A549 (cell line): ENCODE results near the gene CITED2. TPM values are rescaled to one million over a fixed set of nuclear protein-coding genes. Genes with fewer than 3 reads are reported as not detected.
A peak's percentile ranks its signal among the peaks of the same experiment; 100 is the strongest.

Experiments used
- ATAC-seq, 2 experiments: fragments of 200-7000 bp in 1 of 2; fragments of >200 bp in 1 of 2; cut with Nextera tagmentation in 1 of 2; cut with Tn5 transposase in 1 of 2; 3 replicates each; pipeline versions ENCODE4 v1.8.0 to v1.9.1; 2018 to 2020; ENCODE audit warnings: mild to moderate bottlenecking in 1 of 2, moderate library complexity in 1 of 2
- CTCF ChIA-PET: fragments of 300-600 bp; sonication (Branson Sonifier 250); formaldehyde crosslinking; extraction: SDS; loops from one replicate; lab custom pipeline; 2021; ENCODE audit warnings: antibody characterized with exemption, inconsistent platforms; lab: Yijun Ruan, JAX
- POLR2A ChIA-PET: fragments of 350-600 bp; formaldehyde crosslinking; extraction: SDS; loops from one replicate; lab custom pipeline; 2021; ENCODE audit warnings: antibody characterized with exemption, inconsistent platforms; lab: Yijun Ruan, JAX
- DNase-seq, 2 experiments: peaks; one replicate each; pipeline versions ENCODE4 v3.0.0 to v3.0.0-alpha.2; 2011 to 2016; ENCODE audit warnings: low read depth in 1 of 2, low spot score in 1 of 2
- FAIRE-seq: peaks from 2 replicates; lab custom pipeline; 2011; peaks lifted over from hg19 to GRCh38; lab: Jason Lieb, UNC
- H3K27ac ChIP-seq, 2 experiments: fragments of >200 bp; sonication (Bioruptor Twin); formaldehyde crosslinking; 3 replicates each; pipeline ENCODE4 v1.5.1; 2016 to 2017
- H3K4me1 ChIP-seq: fragments of >200 bp; sonication (Bioruptor Twin); formaldehyde crosslinking; 3 replicates; pipeline ENCODE4 v1.6.1; 2016
- H3K4me2 ChIP-seq: fragments of >200 bp; sonication (Bioruptor Twin); formaldehyde crosslinking; 3 replicates; pipeline ENCODE4 v1.6.1; 2016
- H3K4me3 ChIP-seq: fragments of >200 bp; sonication (Bioruptor Twin); formaldehyde crosslinking; 3 replicates; pipeline ENCODE4 v1.5.1; 2016
- H3K9me3 ChIP-seq: fragments of >200 bp; sonication (Bioruptor Twin); formaldehyde crosslinking; 3 replicates; pipeline ENCODE4 v1.6.1; 2016
- CHD4 ChIP-seq: fragments of 200-600 bp; sonication (generic); IDR thresholded peaks from 2 replicates; pipeline ENCODE4 v1.6.1; 2016; ENCODE audit warnings: antibody characterized with exemption, mild to moderate bottlenecking, borderline replicate concordance
- E2F6 ChIP-seq: IDR thresholded peaks from 2 replicates; pipeline ENCODE4 v1.6.1; 2012; ENCODE audit warnings: low read depth, borderline replicate concordance
- EHMT2 ChIP-seq: fragments of 200-600 bp; sonication (generic); IDR thresholded peaks from 2 replicates; pipeline ENCODE4 v1.6.1; 2016; ENCODE audit warnings: antibody characterized with exemption, low read depth, mild to moderate bottlenecking, moderate library complexity
- FOSL2 ChIP-seq, 2 experiments: fragments of 450-650 bp in 1 of 2; fragments of >200 bp in 1 of 2; sonication (Bioruptor Twin) in 1 of 2; formaldehyde crosslinking; IDR thresholded peaks; 2 replicates each; pipeline versions ENCODE4 v1.5.0 to v1.6.1; 2016 to 2020; ENCODE audit warnings: mild to moderate bottlenecking in 1 of 2, moderate library complexity in 1 of 2
- GATA3 ChIP-seq: IDR thresholded peaks from 2 replicates; pipeline ENCODE4 v1.6.1; 2012; ENCODE audit warnings: borderline replicate concordance
- HES2 ChIP-seq: fragments of >200 bp; sonication (Bioruptor Twin); formaldehyde crosslinking; IDR thresholded peaks from 2 replicates; pipeline ENCODE4 v1.6.1; 2016
- KDM5A ChIP-seq: fragments of 200-600 bp; sonication (generic); IDR thresholded peaks from 2 replicates; pipeline ENCODE4 v1.6.1; 2016; ENCODE audit warnings: antibody characterized with exemption, mild to moderate bottlenecking
- MAFK ChIP-seq: fragments of 450-650 bp; IDR thresholded peaks from 2 replicates; pipeline ENCODE4 v1.6.1; 2014; ENCODE audit not compliant: partially characterized antibody
- NR3C1 ChIP-seq: fragments of >200 bp; sonication (Bioruptor Twin); formaldehyde crosslinking; IDR thresholded peaks from 3 replicates; pipeline ENCODE4 v1.6.1; 2017
- PBX3 ChIP-seq: IDR thresholded peaks from 2 replicates; pipeline ENCODE4 v1.6.1; 2012
- POLR2A ChIP-seq: IDR thresholded peaks from 2 replicates; pipeline ENCODE4 v1.6.1; 2012; ENCODE audit warnings: mild to moderate bottlenecking, low read length
- POLR2AphosphoS2 ChIP-seq: conservative IDR thresholded peaks from 2 replicates; pipeline ENCODE4 v1.6.1; 2012; ENCODE audit warnings: low read length, improper control_type of control experiment, inconsistent platforms
- RAD21 ChIP-seq, 2 experiments: fragments of >200 bp in 1 of 2; sonication (Bioruptor Twin) in 1 of 2; formaldehyde crosslinking in 1 of 2; IDR thresholded peaks in 1 of 2; conservative IDR thresholded peaks in 1 of 2; 2 replicates in 1 of 2; 3 replicates in 1 of 2; pipeline ENCODE4 v1.6.1; 2012 to 2018; ENCODE audit warnings: inconsistent platforms in 1 of 2
- RFX5 ChIP-seq: fragments of 450-650 bp; IDR thresholded peaks from 2 replicates; pipeline ENCODE4 v1.7.1; 2014; ENCODE audit warnings: antibody characterized with exemption, mild to moderate bottlenecking, moderate library complexity
- SMC3 ChIP-seq: fragments of >200 bp; sonication (Bioruptor Twin); formaldehyde crosslinking; IDR thresholded peaks from 3 replicates; pipeline ENCODE4 v1.6.1; 2018; ENCODE audit warnings: inconsistent platforms
- SREBF2 ChIP-seq: fragments of 450-650 bp; IDR thresholded peaks from 2 replicates; pipeline ENCODE4 v1.6.1; 2014; ENCODE audit warnings: mild to moderate bottlenecking, moderate library complexity
- TFCP2L1 ChIP-seq: fragments of 250-450 bp; sonication (Bioruptor Pico); IDR thresholded peaks from 2 replicates; pipeline ENCODE4 v1.5.0; 2021; ENCODE audit warnings: mild to moderate bottlenecking
- ZFP36 ChIP-seq: fragments of 450-650 bp; IDR thresholded peaks from 2 replicates; pipeline ENCODE4 v1.6.1; 2014; ENCODE audit warnings: borderline replicate concordance; ENCODE audit not compliant: partially characterized antibody
- WGBS: methylation state at CpG from one replicate; pipeline ENCODE4 v1.1.6; 2017; ENCODE audit errors: missing lambda C conversion rate; 5-methylcytosine and 5-hydroxymethylcytosine counted together
- polyA plus RNA-seq, 4 experiments: library from polyadenylated mRNA; depleted of rRNA in 3 of 4; stranded (reverse); fragments of >200 nt; fragmentation: RNase III in 1 of 4; extraction: RNeasy Plus Mini Kit Qiagen cat#74134 plus additional on column Dnase treatment in 1 of 4; gene quantifications; 2 replicates in 3 of 4; 3 replicates in 1 of 4; pipeline ENCODE4 v1.2.3, GENCODE V29; 2011 to 2017
- TF ChIP-seq, protein P1 (sequence below): IDR thresholded peaks from 2 replicates; pipeline ENCODE4 v1.6.1; 2012
- TF ChIP-seq, protein P2 (sequence below): fragments of 250-450 bp; sonication (Bioruptor Pico); IDR thresholded peaks from 2 replicates; pipeline ENCODE4 v1.5.0; 2021; ENCODE audit warnings: mild to moderate bottlenecking, moderate library complexity, borderline replicate concordance
- TF ChIP-seq, protein P3 (sequence below): fragments of >200 bp; sonication (Bioruptor Twin); formaldehyde crosslinking; IDR thresholded peaks from 3 replicates; pipeline ENCODE4 v1.5.1; 2016

The CITED2 gene
- polyA plus RNA-seq, 2 of the 4 experiments (the other 2 are of a cell fraction): 6.4 to 9.3 TPM

DNA sequence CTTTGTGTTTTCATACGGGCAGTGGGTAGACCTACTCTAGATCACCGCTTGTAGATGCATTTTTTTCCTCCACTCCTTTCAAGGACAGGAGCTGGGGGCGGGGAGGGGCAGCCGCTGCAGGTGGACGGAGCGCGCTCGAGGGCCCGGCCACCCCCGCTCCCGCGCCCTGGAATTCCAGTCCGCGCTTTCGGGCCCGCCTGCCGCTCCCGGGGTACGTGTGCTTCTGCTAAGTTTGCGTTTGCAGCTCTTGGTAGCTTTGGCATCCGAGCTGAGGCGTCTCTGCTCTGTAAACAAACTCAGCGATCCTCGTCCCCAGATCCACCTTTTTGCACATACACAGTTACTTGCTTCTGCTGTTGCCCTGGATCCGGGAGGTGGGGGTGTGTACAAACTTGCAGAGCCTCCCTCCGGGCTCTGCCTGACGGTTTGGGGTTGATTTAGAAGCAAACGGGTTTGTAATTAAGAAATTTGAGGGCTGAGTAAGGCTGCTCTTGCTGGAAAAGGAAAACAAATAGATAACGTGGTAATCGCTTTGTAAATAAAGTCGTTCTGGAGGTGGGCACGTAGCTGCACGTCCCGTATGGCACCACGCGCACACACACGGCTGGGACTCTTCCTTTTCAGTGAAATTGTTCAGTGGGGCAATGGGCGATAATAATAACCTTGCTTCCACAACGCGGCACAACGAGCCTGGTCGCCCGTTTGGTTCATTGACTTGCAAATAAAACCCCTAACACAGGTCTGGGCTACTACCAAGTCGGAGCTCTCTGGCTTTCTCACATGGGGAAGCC is 973 bp upstream of the CITED2 start (continued):
- peak; percentile 10; the same call in 1 of the 3 replicates for TF ChIP-seq SMC3
- peak; percentile 80 for TF ChIP-seq E2F6
- TF ChIP-seq POLR2AphosphoS2: no peak
- no peak for TF ChIP-seq KDM5A
- TF ChIP-seq CHD4: no peak
- no peak for TF ChIP-seq FOSL2 (IDR thresholded peaks at IDR 0.05)
- no peak for TF ChIP-seq FOSL2 (CRISPR knock-in tag; IDR thresholded peaks at IDR 0.05)
- no peak for TF ChIP-seq RFX5
- TF ChIP-seq TFCP2L1: no peak
- TF ChIP-seq SREBF2: no peak
- TF ChIP-seq GATA3: peak; percentile 42; the same call in 1 of the 2 replicates
- TF ChIP-seq PBX3: 0 out of 2 replicates have a peak, but pooled peaks have one; percentile 27
- TF ChIP-seq MAFK: peak; percentile 25
- no peak for TF ChIP-seq ZFP36
- no peak for TF ChIP-seq EHMT2
- TF ChIP-seq, protein P1, sequence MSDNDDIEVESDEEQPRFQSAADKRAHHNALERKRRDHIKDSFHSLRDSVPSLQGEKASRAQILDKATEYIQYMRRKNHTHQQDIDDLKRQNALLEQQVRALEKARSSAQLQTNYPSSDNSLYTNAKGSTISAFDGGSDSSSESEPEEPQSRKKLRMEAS: peak; percentile 79
- no peak for TF ChIP-seq HES2

- ATAC-seq (peak in 1 of 2 experiments; percentile 59; a peak in 4 of 6 replicates), FAIRE-seq (no peak), DNase-seq (peak in 1 of 2 experiments; percentile 3)
- POLR2A ChIA-PET: interaction anchor here (0.8 to 4.3 kb wide), 35 partner anchors 10 to 1918 kb away, joined by 3 to 23 read pairs (median 4); no protein-coding TSS in a partner anchor
- peak overlapping the region; percentile 95 to 100 for H3K27ac ChIP-seq
- H3K4me3 ChIP-seq: peak overlapping the region; percentile 83
- TF ChIP-seq POLR2A (no peak), TFCP2L1 (no peak), GATA3 (no peak)
- no peaks in the 10 kb centered on the region for H3K9me3 ChIP-seq
- peak overlapping the region; percentile 81 for H3K4me2 ChIP-seq
- 4% methylated on average over 6 of the region's 25 CpGs for WGBS
- peaks cover 48% of the 10 kb centered on the region for H3K4me1 ChIP-seq
- CTCF ChIA-PET: interaction anchor here (0.6 to 1.7 kb wide), 7 partner anchors 9 to 1548 kb away, joined by 3 to 5 read pairs (median 3); no protein-coding TSS in a partner anchor
These were observed 506 bp downstream of the CITED2 start for GRCh38 chr6:139373928-139374356.

DNA sequence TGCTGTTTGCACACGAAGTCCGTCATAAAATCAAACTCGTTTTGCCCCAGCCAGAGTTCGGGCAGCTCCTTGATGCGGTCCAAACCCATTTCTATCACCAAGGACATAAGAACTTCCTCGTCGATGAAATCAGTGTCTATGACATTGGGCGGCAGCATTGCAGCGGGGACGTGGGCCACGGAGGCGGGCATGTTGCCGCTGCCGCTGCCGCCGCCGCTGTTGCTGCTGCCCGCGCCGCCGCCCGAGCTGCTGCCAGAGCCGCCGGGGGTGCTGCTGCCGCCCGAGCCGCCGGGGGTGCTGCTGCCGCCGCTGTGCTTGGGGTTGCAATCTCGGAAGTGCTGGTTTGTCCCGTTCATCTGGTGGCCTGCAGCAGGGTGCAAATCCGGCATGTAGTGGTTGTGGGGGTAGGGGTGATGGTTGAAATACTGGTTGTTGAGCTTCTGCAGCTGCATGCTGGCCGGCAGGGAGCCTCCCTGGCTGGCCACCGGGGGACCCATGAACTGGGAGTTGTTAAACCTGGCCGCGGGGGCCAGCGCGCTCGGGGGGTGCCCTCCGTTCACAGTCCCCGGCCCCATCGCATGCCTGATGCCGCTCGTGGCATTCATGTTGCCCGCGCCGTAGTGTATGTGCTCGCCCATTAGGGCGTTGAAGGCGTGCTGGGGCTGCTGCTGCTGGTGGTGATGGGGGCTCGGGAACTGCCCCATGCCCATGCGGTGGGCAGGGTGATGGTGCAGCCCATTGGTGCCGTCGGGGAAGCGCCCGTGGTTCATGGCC is 1.1 kb downstream of the CITED2 start:
- POLR2A ChIA-PET: interaction anchor here (0.7 to 4.3 kb wide), 28 partner anchors 9 to 1548 kb away, joined by 3 to 23 read pairs (median 5); no protein-coding TSS in a partner anchor
- Histone ChIP-seq H3K4me3 (peak overlapping the region; percentile 83), H3K27ac (peak overlapping the region; percentile 95 to 100), H3K4me2 (peak overlapping the region; percentile 81), H3K4me1 (peaks cover 45% of the 10 kb centered on the region), H3K9me3 (no peaks in the 10 kb centered on the region)
- FAIRE-seq: no peak
- DNase-seq: peak; percentile 6 to 60
- CTCF ChIA-PET: interaction anchor here (0.9 to 1.7 kb wide), 7 partner anchors 9 to 1548 kb away, joined by 3 to 5 read pairs (median 3); no protein-coding TSS in a partner anchor
- TF ChIP-seq, protein P1: 0 out of 2 replicates have a peak, but pooled peaks have one; percentile 21
- TF ChIP-seq RAD21 (conservative IDR thresholded peaks at IDR 0.05 in 1 of 2, IDR thresholded peaks at IDR 0.05 in 1 of 2) (peak; percentile 60 to 80), NR3C1 (no peak), SMC3 (peak; percentile 74)
- TF ChIP-seq, protein P2, sequence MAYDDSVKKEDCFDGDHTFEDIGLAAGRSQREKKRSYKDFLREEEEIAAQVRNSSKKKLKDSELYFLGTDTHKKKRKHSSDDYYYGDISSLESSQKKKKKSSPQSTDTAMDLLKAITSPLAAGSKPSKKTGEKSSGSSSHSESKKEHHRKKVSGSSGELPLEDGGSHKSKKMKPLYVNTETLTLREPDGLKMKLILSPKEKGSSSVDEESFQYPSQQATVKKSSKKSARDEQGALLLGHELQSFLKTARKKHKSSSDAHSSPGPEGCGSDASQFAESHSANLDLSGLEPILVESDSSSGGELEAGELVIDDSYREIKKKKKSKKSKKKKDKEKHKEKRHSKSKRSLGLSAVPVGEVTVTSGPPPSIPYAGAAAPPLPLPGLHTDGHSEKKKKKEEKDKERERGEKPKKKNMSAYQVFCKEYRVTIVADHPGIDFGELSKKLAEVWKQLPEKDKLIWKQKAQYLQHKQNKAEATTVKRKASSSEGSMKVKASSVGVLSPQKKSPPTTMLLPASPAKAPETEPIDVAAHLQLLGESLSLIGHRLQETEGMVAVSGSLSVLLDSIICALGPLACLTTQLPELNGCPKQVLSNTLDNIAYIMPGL (CRISPR knock-in tag): no peak
- TF ChIP-seq, protein P3, sequence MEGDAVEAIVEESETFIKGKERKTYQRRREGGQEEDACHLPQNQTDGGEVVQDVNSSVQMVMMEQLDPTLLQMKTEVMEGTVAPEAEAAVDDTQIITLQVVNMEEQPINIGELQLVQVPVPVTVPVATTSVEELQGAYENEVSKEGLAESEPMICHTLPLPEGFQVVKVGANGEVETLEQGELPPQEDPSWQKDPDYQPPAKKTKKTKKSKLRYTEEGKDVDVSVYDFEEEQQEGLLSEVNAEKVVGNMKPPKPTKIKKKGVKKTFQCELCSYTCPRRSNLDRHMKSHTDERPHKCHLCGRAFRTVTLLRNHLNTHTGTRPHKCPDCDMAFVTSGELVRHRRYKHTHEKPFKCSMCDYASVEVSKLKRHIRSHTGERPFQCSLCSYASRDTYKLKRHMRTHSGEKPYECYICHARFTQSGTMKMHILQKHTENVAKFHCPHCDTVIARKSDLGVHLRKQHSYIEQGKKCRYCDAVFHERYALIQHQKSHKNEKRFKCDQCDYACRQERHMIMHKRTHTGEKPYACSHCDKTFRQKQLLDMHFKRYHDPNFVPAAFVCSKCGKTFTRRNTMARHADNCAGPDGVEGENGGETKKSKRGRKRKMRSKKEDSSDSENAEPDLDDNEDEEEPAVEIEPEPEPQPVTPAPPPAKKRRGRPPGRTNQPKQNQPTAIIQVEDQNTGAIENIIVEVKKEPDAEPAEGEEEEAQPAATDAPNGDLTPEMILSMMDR: peak; percentile 44
- 5% methylated on average over 11 of the region's 57 CpGs for WGBS
- peak; percentile 36 to 42 for ATAC-seq
